Aorta (tissue), 5 donors: Measurements from ENCODE around the gene URI1. TPM values are rescaled to one million over a fixed set of nuclear protein-coding genes. Genes with fewer than 3 reads are reported as not detected.

Experiments
- ATAC-seq: fragments of 200-7000 bp; cut with Tn5 transposase; one replicate; pipeline ENCODE4 v1.9.1; 2022; ENCODE audit warnings: moderate library complexity; ENCODE audit not compliant: low FRiP score
- DNase-seq, 2 donors: peaks; one replicate each; pipeline ENCODE4 v3.0.0-alpha.2; 2020
- H3K27ac ChIP-seq, 2 donors: one replicate each; pipeline ENCODE4 v1.5.1; 2013; ENCODE audit warnings: low read length in 2 of 2, mild to moderate bottlenecking in 2 of 2, moderate library complexity in 2 of 2, control low read depth in 1 of 2, inconsistent platforms in 1 of 2, low read depth in 1 of 2
- H3K27me3 ChIP-seq, 2 donors: one replicate each; pipeline ENCODE4 v1.6.1; 2013; ENCODE audit warnings: control low read depth in 1 of 2, low read length in 1 of 2, mild to moderate bottlenecking in 1 of 2, moderate library complexity in 1 of 2; ENCODE audit not compliant: insufficient read depth in 2 of 2, control insufficient read depth in 1 of 2
- H3K36me3 ChIP-seq, 2 donors: one replicate each; pipeline ENCODE4 v1.6.1; 2013; ENCODE audit warnings: control low read depth in 1 of 2, low read length in 1 of 2, mild to moderate bottlenecking in 1 of 2; ENCODE audit not compliant: insufficient read depth in 2 of 2, control insufficient read depth in 1 of 2
- H3K4me1 ChIP-seq, 2 donors: one replicate each; pipeline ENCODE4 v1.6.1; 2013; ENCODE audit warnings: low read length in 2 of 2, control low read depth in 1 of 2, mild to moderate bottlenecking in 1 of 2, moderate library complexity in 1 of 2; ENCODE audit not compliant: insufficient read depth in 2 of 2, control insufficient read depth in 1 of 2
- H3K4me3 ChIP-seq, 2 donors: one replicate each; pipeline ENCODE4 v1.5.1; 2013; ENCODE audit warnings: low read length in 2 of 2, control low read depth in 1 of 2, mild to moderate bottlenecking in 1 of 2
- H3K9me3 ChIP-seq: one replicate; pipeline ENCODE4 v1.6.1; 2013; ENCODE audit warnings: mild to moderate bottlenecking, low read length; ENCODE audit not compliant: control insufficient read depth
- WGBS, 2 donors: extraction: QIAGEN DNeasy Blood & Tissue Kit; methylation state at CpG; one replicate each; pipeline ENCODE4 v1.1.7; 2013; 5-methylcytosine and 5-hydroxymethylcytosine counted together
- intact Hi-C, 2 donors: fragments of 100-400 bp; cut with DNase I; formaldehyde crosslinking; loops; one replicate each; pipeline versions ENCODE4 v1.14.2 to v1.15.0; 2022
- polyA plus RNA-seq, 2 donors: library from polyadenylated mRNA; stranded (reverse); fragments of 200-250 nt; gene quantifications; one replicate each; pipeline ENCODE4 v1.2.3, GENCODE V29; 2013
- total RNA-seq, 2 donors: library from RNA; stranded (reverse); fragmentation: NEBNext Ultra II Directional; extraction: Animal tissue kit (Norgen Biotek cat#: 25700); gene quantifications; one replicate each; pipeline ENCODE4 v1.2.1, GENCODE V29; 2021
- donor health status: healthy with polysubstance abuse.
- donor health status: Bipolar disorder and iron deficiency.
- donor health status: DM: no; HTN: no; CAD: no.
- donor health status: DM: no; HTN: no; CAD: no.
- donor health status: DM: yes; HTN: yes; CAD: no.

Gene URI1
- total and polyA plus RNA-seq, 4 donors = 29.0 to 55.9 (median 44.1) TPM

- WGBS, 2 donors = 79 to 82% methylated on average over 3 of the region's 3 CpGs
- Histone ChIP-seq H3K9me3 (no peaks in the 10 kb centered on the region), H3K36me3 (no peaks in the 10 kb centered on the region), H3K27me3 (no peaks in the 10 kb centered on the region), H3K27ac (no peak overlapping the region), H3K4me1 (no peaks in the 10 kb centered on the region), H3K4me3 (no peak overlapping the region)
- intact Hi-C loops = no loop called here
- DNase-seq (no peak), ATAC-seq (no peak)
These were observed 57.5 kb downstream of the URI1 start for GRCh38 chr19:29999490-29999889.

DNA sequence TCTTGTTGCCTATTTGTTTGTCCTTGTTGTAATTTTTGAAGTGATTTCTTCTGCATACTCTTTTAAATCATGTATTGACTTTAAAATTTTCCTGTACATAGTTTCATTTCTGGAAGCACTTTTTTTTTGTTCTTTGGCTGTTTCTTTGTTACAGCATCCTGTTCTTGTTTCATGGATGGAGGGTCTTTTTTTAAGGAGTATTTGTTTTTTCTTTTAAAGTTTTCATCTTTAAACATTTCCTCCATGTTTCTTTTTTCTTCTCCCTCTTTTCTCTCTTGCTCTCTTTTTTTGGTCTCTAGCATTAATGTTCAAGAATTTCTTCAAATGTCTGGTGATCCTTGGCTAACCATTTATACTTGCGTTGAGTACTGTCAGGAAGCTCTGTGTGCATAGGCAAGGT, 58.8 kb downstream of the URI1 start:
- H3K4me1 ChIP-seq = no peaks in the 10 kb centered on the region
- intact Hi-C loops = no loop called here
- DNase-seq (no peak), ATAC-seq (no peak)
- no peaks in the 10 kb centered on the region for H3K27me3 ChIP-seq
- 96 to 97% methylated on average over 1 of the region's 1 CpG for WGBS, 2 donors
- no peak overlapping the region for H3K27ac ChIP-seq
- H3K9me3 ChIP-seq = no peaks in the 10 kb centered on the region
- H3K4me3 ChIP-seq = no peak overlapping the region
- H3K36me3 ChIP-seq = no peaks in the 10 kb centered on the region

- ATAC-seq (no peak), DNase-seq (no peak)
- WGBS, 2 donors = 89 to 96% methylated on average over 3 of the region's 3 CpGs
- Histone ChIP-seq H3K27me3 (no peaks in the 10 kb centered on the region), H3K9me3 (no peaks in the 10 kb centered on the region), H3K4me1 (no peaks in the 10 kb centered on the region), H3K4me3 (no peak overlapping the region), H3K27ac (no peak overlapping the region), H3K36me3 (no peaks in the 10 kb centered on the region)
- intact Hi-C loops = no loop called here
These were observed 59.3 kb downstream of the URI1 start for GRCh38 chr19:30001301-30001700.

DNA sequence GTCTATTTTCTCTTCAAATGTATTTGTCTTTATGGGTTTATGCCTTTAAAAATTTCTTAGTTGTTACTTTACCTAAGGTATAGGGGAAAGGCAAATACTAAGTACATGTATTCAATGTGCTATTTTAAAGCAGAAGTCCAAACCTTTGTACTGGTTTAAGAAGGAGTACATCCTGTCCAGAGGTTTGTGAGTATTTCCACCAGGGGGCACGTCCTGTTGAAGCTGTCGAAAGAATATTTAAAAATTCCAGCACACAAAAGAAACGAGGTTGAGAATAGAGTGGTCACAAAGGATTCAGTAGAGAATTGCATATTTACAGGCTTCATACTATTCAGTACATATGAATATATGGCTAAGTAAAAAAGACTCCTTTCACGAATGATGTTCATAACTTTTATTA, 59.8 kb downstream of the URI1 start:
- WGBS, 2 donors = 66% methylated on average over 4 of the region's 4 CpGs
- intact Hi-C loops = no loop called here
- Histone ChIP-seq H3K9me3 (no peaks in the 10 kb centered on the region), H3K36me3 (no peaks in the 10 kb centered on the region), H3K4me3 (no peak overlapping the region), H3K27ac (no peak overlapping the region), H3K4me1 (peaks cover 0 to under 1% of the 10 kb centered on the region in 2 donors), H3K27me3 (no peaks in the 10 kb centered on the region)
- ATAC-seq (no peak), DNase-seq (no peak)

DNA sequence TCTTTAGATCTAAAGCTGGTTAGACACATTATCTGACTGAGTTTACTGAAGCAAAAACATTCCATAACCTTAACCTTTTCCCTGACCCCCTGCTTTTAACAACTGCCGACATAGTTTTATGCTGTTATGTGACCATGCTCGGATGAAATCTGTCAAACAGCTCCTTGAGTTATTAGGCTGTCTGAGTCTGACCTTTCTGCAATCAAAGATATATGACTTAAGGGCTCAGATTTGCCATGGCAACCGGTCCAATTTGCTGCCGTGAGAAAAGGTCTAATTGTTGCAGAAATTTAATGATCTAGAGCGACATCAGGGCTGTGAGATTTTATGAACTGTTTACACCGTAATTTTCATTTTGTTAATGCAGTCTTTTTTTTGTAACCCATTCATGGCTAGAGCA, 61.8 kb downstream of the URI1 start:
- no peak for DNase-seq
- no peaks in the 10 kb centered on the region for H3K9me3 ChIP-seq

DNA sequence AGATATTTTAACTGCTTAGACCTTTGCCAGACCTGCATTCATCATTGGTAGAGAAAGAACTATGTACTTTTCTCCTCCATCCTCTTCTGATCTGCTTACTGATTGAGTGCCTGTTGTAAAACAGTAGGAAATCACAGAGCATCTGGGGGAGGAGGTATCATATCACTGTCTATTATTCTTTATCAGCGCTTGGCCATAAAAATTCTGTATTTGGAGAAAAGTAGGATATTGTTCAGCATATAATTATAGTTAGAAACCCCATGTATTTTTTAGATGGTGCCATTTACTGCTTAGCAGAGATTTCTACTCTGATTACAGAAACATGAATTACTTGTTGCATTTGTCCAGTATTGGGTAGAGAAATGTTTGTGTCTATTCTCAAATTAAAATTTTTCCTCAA, 62.4 kb downstream of the URI1 start:
- no peaks in the 10 kb centered on the region for H3K36me3 ChIP-seq
- peaks cover 0 to 2% of the 10 kb centered on the region in 2 donors for H3K4me1 ChIP-seq
- intact Hi-C loops = no loop called here
- no peak overlapping the region for H3K4me3 ChIP-seq
- H3K27me3 ChIP-seq = no peaks in the 10 kb centered on the region
- H3K9me3 ChIP-seq = no peaks in the 10 kb centered on the region
- no peak for ATAC-seq
- WGBS, 2 donors = 89 to 92% methylated on average over 1 of the region's 1 CpG
- no peak for DNase-seq
- no peak overlapping the region for H3K27ac ChIP-seq

More for the DNA sequence above, 61.8 kb downstream of the URI1 start:
- peaks cover 0 to 2% of the 10 kb centered on the region in 2 donors for H3K4me1 ChIP-seq
- WGBS, 2 donors = 61 to 69% methylated on average over 6 of the region's 6 CpGs
- H3K36me3 ChIP-seq = no peaks in the 10 kb centered on the region
- no peaks in the 10 kb centered on the region for H3K27me3 ChIP-seq
- no peak for ATAC-seq
- H3K4me3 ChIP-seq = no peak overlapping the region
- H3K27ac ChIP-seq = no peak overlapping the region
- intact Hi-C loops = no loop called here

- no peak for DNase-seq
- no peak for ATAC-seq
- H3K9me3 ChIP-seq = no peaks in the 10 kb centered on the region
- WGBS, 2 donors = 85 to 89% methylated on average over 4 of the region's 4 CpGs
- H3K4me1 ChIP-seq = peaks cover 0 to 2% of the 10 kb centered on the region in 2 donors
- intact Hi-C loops = no loop called here
- H3K27ac ChIP-seq = no peak overlapping the region
- no peaks in the 10 kb centered on the region for H3K27me3 ChIP-seq
- H3K36me3 ChIP-seq = peaks cover 0 to 2% of the 10 kb centered on the region in 2 donors
- H3K4me3 ChIP-seq = no peak overlapping the region
These were observed 64.2 kb downstream of the URI1 start for GRCh38 chr19:30006207-30006606.

DNA sequence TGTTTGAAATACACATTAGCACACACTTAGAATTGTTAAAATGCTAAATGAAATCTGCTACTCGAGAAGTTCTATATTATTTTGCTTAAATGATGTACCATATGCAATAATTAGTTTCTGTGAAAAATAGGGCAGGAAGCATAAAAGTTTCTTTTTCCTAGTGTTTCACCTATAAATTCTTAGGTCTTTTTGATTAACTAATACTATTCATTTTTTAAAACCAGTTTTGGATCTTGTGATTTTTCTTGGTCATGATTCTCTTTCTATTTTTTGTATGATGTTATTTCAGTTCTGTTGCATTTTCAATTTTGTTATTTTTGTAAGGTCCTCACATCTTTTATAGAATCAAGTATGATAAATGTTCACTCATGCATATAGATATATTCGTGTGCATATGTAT, 66.1 kb downstream of the URI1 start:
- no peak overlapping the region for H3K4me3 ChIP-seq
- peaks cover 0 to 2% of the 10 kb centered on the region in 2 donors for H3K4me1 ChIP-seq
- WGBS, 2 donors = 86 to 93% methylated on average over 2 of the region's 2 CpGs
- intact Hi-C loops = no loop called here
- ATAC-seq = no peak
- DNase-seq = no peak
- peaks cover 0 to 2% of the 10 kb centered on the region in 2 donors for H3K36me3 ChIP-seq
- no peaks in the 10 kb centered on the region for H3K9me3 ChIP-seq
- no peaks in the 10 kb centered on the region for H3K27me3 ChIP-seq
- no peak overlapping the region for H3K27ac ChIP-seq

GRCh38 chr19:30009013-30009412, 67.0 kb downstream of the URI1 start:
- ATAC-seq (no peak), DNase-seq (no peak)
- Histone ChIP-seq H3K36me3 (peaks cover 0 to 2% of the 10 kb centered on the region in 2 donors), H3K9me3 (no peaks in the 10 kb centered on the region), H3K4me1 (peaks cover 0 to 2% of the 10 kb centered on the region in 2 donors), H3K4me3 (no peak overlapping the region), H3K27ac (no peak overlapping the region), H3K27me3 (no peaks in the 10 kb centered on the region)
- intact Hi-C loops = no loop called here
- WGBS, 2 donors = 91 to 97% methylated on average over 10 of the region's 10 CpGs
